Measurements from ENCODE around the gene PTK6.

DNA sequence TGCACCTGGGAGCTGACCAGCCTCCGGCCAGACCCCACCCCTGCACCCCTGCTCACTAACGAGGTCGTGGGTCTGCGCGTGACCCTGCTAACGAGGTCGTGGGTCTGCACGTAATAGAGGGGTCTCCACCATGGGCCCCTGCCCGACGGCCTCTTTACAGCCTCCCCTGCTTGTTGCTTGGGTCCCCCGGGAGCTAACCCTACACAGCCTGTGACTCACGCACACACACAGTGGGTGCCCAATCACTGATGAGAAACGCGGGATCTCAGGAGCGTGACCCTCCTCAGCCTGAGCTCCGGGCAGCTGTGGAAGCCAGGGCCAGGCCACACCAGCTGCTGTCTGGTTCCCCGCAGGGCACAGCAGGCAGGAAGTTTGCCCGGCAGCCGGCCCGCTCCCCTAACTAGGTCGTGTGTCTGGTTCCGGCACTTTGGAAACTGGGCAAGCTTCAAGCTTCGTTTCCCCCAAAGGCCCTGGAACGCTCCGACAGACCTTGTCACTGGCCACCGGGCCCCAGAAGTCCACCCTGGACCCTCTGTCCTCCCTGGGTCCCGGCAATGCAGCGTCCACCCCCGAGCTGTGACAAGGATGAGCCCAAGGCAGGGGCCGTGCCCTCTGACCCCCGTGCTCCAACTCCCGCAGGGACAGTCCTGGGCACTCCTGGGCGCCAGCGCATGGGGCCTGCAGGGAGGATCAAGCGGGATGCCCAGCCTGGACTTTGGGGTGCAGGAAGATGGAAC is 767 bp downstream of the PTK6 start:
- TF ChIP-seq EZH2 (IDR thresholded peaks at IDR 0.05; ENCODE audit: borderline replicate concordance, insufficient read depth, low read depth, low read length, poor library complexity, severe bottlenecking), result no peak
- TF ChIP-seq, protein P1, sequence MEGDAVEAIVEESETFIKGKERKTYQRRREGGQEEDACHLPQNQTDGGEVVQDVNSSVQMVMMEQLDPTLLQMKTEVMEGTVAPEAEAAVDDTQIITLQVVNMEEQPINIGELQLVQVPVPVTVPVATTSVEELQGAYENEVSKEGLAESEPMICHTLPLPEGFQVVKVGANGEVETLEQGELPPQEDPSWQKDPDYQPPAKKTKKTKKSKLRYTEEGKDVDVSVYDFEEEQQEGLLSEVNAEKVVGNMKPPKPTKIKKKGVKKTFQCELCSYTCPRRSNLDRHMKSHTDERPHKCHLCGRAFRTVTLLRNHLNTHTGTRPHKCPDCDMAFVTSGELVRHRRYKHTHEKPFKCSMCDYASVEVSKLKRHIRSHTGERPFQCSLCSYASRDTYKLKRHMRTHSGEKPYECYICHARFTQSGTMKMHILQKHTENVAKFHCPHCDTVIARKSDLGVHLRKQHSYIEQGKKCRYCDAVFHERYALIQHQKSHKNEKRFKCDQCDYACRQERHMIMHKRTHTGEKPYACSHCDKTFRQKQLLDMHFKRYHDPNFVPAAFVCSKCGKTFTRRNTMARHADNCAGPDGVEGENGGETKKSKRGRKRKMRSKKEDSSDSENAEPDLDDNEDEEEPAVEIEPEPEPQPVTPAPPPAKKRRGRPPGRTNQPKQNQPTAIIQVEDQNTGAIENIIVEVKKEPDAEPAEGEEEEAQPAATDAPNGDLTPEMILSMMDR (IDR thresholded peaks at IDR 0.05), result no peak
